Fibroblast of lung (primary cell): Measurements from ENCODE around the gene ZNF407. TPM values are rescaled to one million over a fixed set of nuclear protein-coding genes. Genes with fewer than 3 reads are reported as not detected.
A peak's percentile ranks its signal among the peaks of the same experiment; 100 is the strongest.

Source experiments
- DNase-seq, 2 donors: peaks; one replicate each; pipeline versions ENCODE4 v3.0.0 to v3.0.0-alpha.2; 2010; ENCODE audit warnings: low read depth in 2 of 2
- H2AFZ ChIP-seq: 2 replicates; pipeline ENCODE4 v1.5.1; 2012; ENCODE audit warnings: low read length, control low read depth, inconsistent platforms
- H3K27ac ChIP-seq: 2 replicates; pipeline ENCODE4 v1.5.1; 2011; ENCODE audit warnings: low read length, control low read depth; ENCODE audit not compliant: insufficient read depth
- H3K27me3 ChIP-seq: 2 replicates; pipeline ENCODE4 v1.5.1; 2011; ENCODE audit warnings: mild to moderate bottlenecking, low read length; ENCODE audit not compliant: control insufficient read depth, insufficient read depth
- H3K36me3 ChIP-seq: 2 replicates; pipeline ENCODE4 v1.5.1; 2011; ENCODE audit warnings: low read length; ENCODE audit not compliant: control insufficient read depth, insufficient read depth
- H3K4me1 ChIP-seq: 2 replicates; pipeline ENCODE4 v1.5.1; 2011; ENCODE audit warnings: low read length; ENCODE audit not compliant: control insufficient read depth, insufficient read depth; ENCODE audit errors: extremely low read depth
- H3K4me2 ChIP-seq: 2 replicates; pipeline ENCODE4 v1.5.1; 2011; ENCODE audit warnings: low read length, control low read depth; ENCODE audit not compliant: insufficient read depth; ENCODE audit errors: extremely low read depth
- H3K4me3 ChIP-seq, 4 experiments: fragments of 200-600 bp in 1 of 4; sonication (generic) in 1 of 4; replicated peaks in 1 of 4; 2 replicates each; pipeline ENCODE4 v1.5.1; 2011 to 2016; ENCODE audit warnings: low read length in 4 of 4, low read depth in 3 of 4, mild to moderate bottlenecking in 3 of 4, control low read depth in 2 of 4, inconsistent platforms in 1 of 4, mixed read lengths in 1 of 4; ENCODE audit not compliant: insufficient read depth in 1 of 4; ENCODE audit errors: control extremely low read depth in 1 of 4
- H3K79me2 ChIP-seq: 2 replicates; pipeline ENCODE4 v1.5.1; 2012; ENCODE audit warnings: mild to moderate bottlenecking, low read length, inconsistent platforms; ENCODE audit not compliant: control insufficient read depth, insufficient read depth
- H3K9ac ChIP-seq: 2 replicates; pipeline ENCODE4 v1.5.1; 2011; ENCODE audit warnings: mild to moderate bottlenecking, low read length, control low read depth; ENCODE audit not compliant: insufficient read depth
- H3K9me3 ChIP-seq: 2 replicates; pipeline ENCODE4 v1.5.1; 2012; ENCODE audit warnings: low read depth, low read length; ENCODE audit not compliant: control insufficient read depth, insufficient read depth
- H4K20me1 ChIP-seq: 2 replicates; pipeline ENCODE4 v1.5.1; 2011; ENCODE audit warnings: low read length; ENCODE audit not compliant: control insufficient read depth, insufficient read depth; ENCODE audit errors: extremely low read depth
- EZH2 ChIP-seq: IDR thresholded peaks from 2 replicates; pipeline ENCODE4 v1.5.1; 2012; ENCODE audit warnings: low read length, control low read depth, mild to moderate bottlenecking; ENCODE audit errors: missing control alignments
- polyA plus RNA-seq, 2 donors: library from polyadenylated mRNA; depleted of rRNA in 1 of 2; stranded (reverse) in 1 of 2; unstranded in 1 of 2; fragments of >200 nt; gene quantifications; 2 replicates each; pipeline ENCODE4 v1.2.1, GENCODE V29; 2011 to 2012; ENCODE audit warnings: missing spikeins in 1 of 2
- total RNA-seq: library from RNA; depleted of rRNA; stranded (reverse); fragments of >200 nt; gene quantifications from 2 replicates; pipeline ENCODE4 v1.2.1, GENCODE V29; 2014
- TF ChIP-seq, protein P1 (sequence below), 2 donors: IDR thresholded peaks in 1 of 2; conservative IDR thresholded peaks in 1 of 2; 1 replicate in 1 of 2; 2 replicates in 1 of 2; pipeline ENCODE4 v1.5.1; 2011 to 2012; ENCODE audit warnings: low read length in 2 of 2, control low read depth in 1 of 2, inconsistent platforms in 1 of 2, low read depth in 1 of 2, mild to moderate bottlenecking in 1 of 2

Gene ZNF407
- total and polyA plus RNA-seq, 2 donors (not counting 1 experiment from before 2014, with no cell fraction given), result 5.1 to 12.6 TPM

DNA sequence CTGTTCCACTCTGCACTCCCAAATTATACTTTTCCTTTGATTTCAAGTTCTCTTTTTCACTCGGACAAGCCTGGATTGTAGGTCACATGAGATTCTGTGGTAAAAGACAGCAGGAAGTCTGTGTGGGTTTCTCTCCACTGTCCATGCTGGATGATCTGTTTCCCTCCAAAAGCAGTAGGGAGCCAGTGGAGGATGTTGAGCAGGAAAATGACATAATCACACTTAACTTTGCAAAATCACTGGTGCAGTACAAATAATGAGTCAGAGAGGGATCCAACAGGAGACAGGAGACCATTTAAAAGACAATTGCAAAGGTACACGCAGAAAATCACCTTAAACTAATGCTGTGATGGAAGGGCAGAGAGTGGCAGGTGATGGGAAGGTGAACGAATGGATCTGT lies 301.3 kb downstream of the ZNF407 start:
- TF ChIP-seq EZH2, result no peak
- TF ChIP-seq, protein P1, sequence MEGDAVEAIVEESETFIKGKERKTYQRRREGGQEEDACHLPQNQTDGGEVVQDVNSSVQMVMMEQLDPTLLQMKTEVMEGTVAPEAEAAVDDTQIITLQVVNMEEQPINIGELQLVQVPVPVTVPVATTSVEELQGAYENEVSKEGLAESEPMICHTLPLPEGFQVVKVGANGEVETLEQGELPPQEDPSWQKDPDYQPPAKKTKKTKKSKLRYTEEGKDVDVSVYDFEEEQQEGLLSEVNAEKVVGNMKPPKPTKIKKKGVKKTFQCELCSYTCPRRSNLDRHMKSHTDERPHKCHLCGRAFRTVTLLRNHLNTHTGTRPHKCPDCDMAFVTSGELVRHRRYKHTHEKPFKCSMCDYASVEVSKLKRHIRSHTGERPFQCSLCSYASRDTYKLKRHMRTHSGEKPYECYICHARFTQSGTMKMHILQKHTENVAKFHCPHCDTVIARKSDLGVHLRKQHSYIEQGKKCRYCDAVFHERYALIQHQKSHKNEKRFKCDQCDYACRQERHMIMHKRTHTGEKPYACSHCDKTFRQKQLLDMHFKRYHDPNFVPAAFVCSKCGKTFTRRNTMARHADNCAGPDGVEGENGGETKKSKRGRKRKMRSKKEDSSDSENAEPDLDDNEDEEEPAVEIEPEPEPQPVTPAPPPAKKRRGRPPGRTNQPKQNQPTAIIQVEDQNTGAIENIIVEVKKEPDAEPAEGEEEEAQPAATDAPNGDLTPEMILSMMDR (conservative IDR thresholded peaks at IDR 0.05 in 1 of 2, IDR thresholded peaks at IDR 0.05 in 1 of 2; ENCODE audit: low read depth in 1 of 2, low read length in 2 of 2), result no peak
- no peaks in the 10 kb centered on the region for H3K36me3 ChIP-seq
- H3K9ac ChIP-seq, result no peak overlapping the region
- H2AFZ ChIP-seq, result no peak overlapping the region
- H3K27me3 ChIP-seq, result no peaks in the 10 kb centered on the region
- H3K4me3 ChIP-seq, result no peak overlapping the region
- H3K9me3 ChIP-seq, result no peaks in the 10 kb centered on the region
- H3K27ac ChIP-seq, result no peak overlapping the region
- no peak overlapping the region for H3K4me2 ChIP-seq
- H4K20me1 ChIP-seq, result no peaks in the 10 kb centered on the region
- DNase-seq, result peak; percentile 32 to 55
- no peaks in the 10 kb centered on the region for H3K4me1 ChIP-seq
- no peaks in the 10 kb centered on the region for H3K79me2 ChIP-seq

DNA sequence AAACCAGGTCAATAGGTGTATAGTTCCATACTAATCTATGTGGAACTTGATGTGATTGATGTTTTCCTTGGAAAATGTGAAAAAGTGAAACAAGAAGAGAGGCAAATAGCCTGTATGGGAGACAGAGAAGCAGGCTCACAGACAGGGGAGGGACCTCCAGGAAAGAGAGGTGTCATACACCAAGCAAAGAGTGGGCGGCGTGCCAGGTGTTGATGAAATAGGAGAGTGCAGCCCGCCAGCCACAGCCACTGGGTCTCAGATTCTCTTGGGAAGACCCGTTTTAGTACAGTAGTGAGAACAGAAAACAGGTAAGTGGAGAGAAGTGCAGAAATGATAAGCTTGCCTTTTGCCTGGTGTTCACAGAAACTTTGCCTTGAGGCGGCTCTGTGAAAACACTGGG lies 301.9 kb downstream of the ZNF407 start:
- Histone ChIP-seq H3K9ac (no peak overlapping the region), H3K4me1 (no peaks in the 10 kb centered on the region), H3K9me3 (no peaks in the 10 kb centered on the region), H4K20me1 (no peaks in the 10 kb centered on the region), H3K27me3 (no peaks in the 10 kb centered on the region), H2AFZ (no peak overlapping the region), H3K79me2 (no peaks in the 10 kb centered on the region), H3K27ac (no peak overlapping the region), H3K36me3 (no peaks in the 10 kb centered on the region), H3K4me3 (no peak overlapping the region), H3K4me2 (no peak overlapping the region)
- no peak for TF ChIP-seq EZH2
- TF ChIP-seq, protein P1 (conservative IDR thresholded peaks at IDR 0.05 in 1 of 2, IDR thresholded peaks at IDR 0.05 in 1 of 2; ENCODE audit: low read depth in 1 of 2, low read length in 2 of 2), result no peak
- no peak for DNase-seq

DNA sequence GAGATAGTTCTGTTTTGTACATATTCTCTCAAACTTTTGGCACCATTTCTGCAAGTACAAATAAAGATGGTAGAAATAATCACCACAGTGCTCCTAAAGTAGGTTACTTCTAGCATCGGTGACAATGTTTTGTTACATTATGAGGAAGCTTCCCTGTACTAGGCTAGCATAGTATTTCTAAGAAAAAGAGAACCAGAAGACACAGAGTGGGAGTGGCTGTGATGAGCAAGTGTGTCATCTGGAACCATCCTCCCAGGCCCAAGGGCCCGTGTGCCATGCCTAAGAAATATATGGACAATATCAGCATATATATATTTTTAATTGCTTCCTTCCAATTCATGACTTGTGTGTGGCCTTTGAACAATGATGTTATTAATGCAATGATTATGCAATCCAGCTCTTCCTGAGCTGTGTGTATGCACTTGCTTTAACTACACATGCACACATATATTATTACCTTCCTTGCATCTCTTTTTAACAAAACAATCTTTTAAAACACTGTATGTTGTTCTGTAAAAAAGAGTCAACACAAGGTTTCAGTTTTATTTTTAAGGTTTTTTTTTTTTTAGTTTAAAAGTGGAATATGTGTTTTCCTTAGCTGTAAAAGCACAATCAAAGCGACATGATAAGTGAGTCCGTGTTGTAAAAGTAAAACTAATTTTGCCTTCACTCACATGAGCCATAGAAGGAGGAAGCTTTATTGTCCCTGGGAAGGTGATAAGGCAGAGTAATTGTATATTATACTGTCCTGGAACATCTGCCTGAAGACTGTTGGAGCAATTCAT lies 303.9 kb downstream of the ZNF407 start:
- Histone ChIP-seq H3K27ac (no peak overlapping the region), H3K36me3 (no peaks in the 10 kb centered on the region), H3K4me3 (no peak overlapping the region), H3K4me2 (no peak overlapping the region), H3K9me3 (no peaks in the 10 kb centered on the region), H3K79me2 (no peaks in the 10 kb centered on the region), H4K20me1 (no peaks in the 10 kb centered on the region), H3K4me1 (no peaks in the 10 kb centered on the region), H3K9ac (no peak overlapping the region), H2AFZ (no peak overlapping the region), H3K27me3 (no peaks in the 10 kb centered on the region)
- TF ChIP-seq EZH2, result no peak
- TF ChIP-seq, protein P1 (conservative IDR thresholded peaks at IDR 0.05 in 1 of 2, IDR thresholded peaks at IDR 0.05 in 1 of 2; ENCODE audit: low read depth in 1 of 2, low read length in 2 of 2), result no peak
- DNase-seq, result no peak
